Hypothalamus (tissue), 51 donors: ENCODE measurements around the gene GOLGA7B.

Experiments used
- DNase-seq, 51 donors: peaks; one replicate each; lab custom pipeline; 2025; lab: John Stamatoyannopoulos, UW

Gene GOLGA7B

GRCh38 chr10:97849687-97850402 is at the start of gene GOLGA7B:
Gene GOLGA7B, plus strand, starts transcription at chr10:97849843. Its CDS starts 461 bp downstream, at chr10:97850304.
- peak in 22 of 51 donors; percentile 9 to 65 (median 34) for DNase-seq

- DNase-seq, result no peak
Observed at GRCh38 chr10:97800474-97800873, 49.2 kb upstream of the GOLGA7B start.

GRCh38 chr10:97801422-97801821 is 48.2 kb upstream of the GOLGA7B start:
- no peak for DNase-seq

GRCh38 chr10:97805096-97805884 is 44.4 kb upstream of the GOLGA7B start:
- DNase-seq, result peak in 1 of 51 donors; percentile 8

GRCh38 chr10:97805949-97806348 is 43.7 kb upstream of the GOLGA7B start:
- DNase-seq, result no peak

- no peak for DNase-seq
Observed at GRCh38 chr10:97810446-97810845, 39.2 kb upstream of the GOLGA7B start.

- no peak for DNase-seq
Observed at GRCh38 chr10:97811958-97812357, 37.7 kb upstream of the GOLGA7B start.

GRCh38 chr10:97812696-97813095 is 36.9 kb upstream of the GOLGA7B start:
- no peak for DNase-seq

- DNase-seq, result no peak
Observed at GRCh38 chr10:97813311-97813710, 36.3 kb upstream of the GOLGA7B start.

GRCh38 chr10:97814996-97815395 is 34.6 kb upstream of the GOLGA7B start:
- DNase-seq, result no peak

GRCh38 chr10:97816609-97817008 is 33.0 kb upstream of the GOLGA7B start:
- DNase-seq, result no peak

GRCh38 chr10:97818572-97818971 is 31.1 kb upstream of the GOLGA7B start:
- no peak for DNase-seq

- DNase-seq, result no peak
Observed at GRCh38 chr10:97820096-97820704, 29.4 kb upstream of the GOLGA7B start.

- peak in 2 of 51 donors; percentile 10 to 14 for DNase-seq
Observed at GRCh38 chr10:97821308-97822038, 28.2 kb upstream of the GOLGA7B start.

- peak in 2 of 51 donors; percentile 18 to 34 for DNase-seq
Observed at GRCh38 chr10:97822261-97822687, 27.4 kb upstream of the GOLGA7B start.

- DNase-seq, result no peak
Observed at GRCh38 chr10:97823734-97824133, 25.9 kb upstream of the GOLGA7B start.

- DNase-seq, result peak in 12 of 51 donors; percentile 5 to 30 (median 13)
Observed at GRCh38 chr10:97825020-97825760, 24.5 kb upstream of the GOLGA7B start.

GRCh38 chr10:97826892-97827291 is 22.8 kb upstream of the GOLGA7B start:
- DNase-seq, result no peak

GRCh38 chr10:97827702-97828291 is 21.8 kb upstream of the GOLGA7B start:
- peak in 1 of 51 donors; percentile 5 for DNase-seq

GRCh38 chr10:97828721-97829120 is 20.9 kb upstream of the GOLGA7B start:
- no peak for DNase-seq
